CD1c-positive myeloid dendritic cell (primary cell): ENCODE data around the gene PDE2A.

Experiments used
- DNase-seq: peaks from one replicate; pipeline ENCODE4 v3.0.0-alpha.2; 2016; ENCODE audit errors: extremely low spot score

Gene PDE2A

GRCh38 chr11:72704783-72705265 lies 30.6 kb upstream of the PDE2A start:
- DNase-seq, result no peak

GRCh38 chr11:72704028-72704782 lies 30.0 kb upstream of the PDE2A start:
- no peak for DNase-seq

- no peak for DNase-seq
Measured at GRCh38 chr11:72703267-72704008, 29.2 kb upstream of the PDE2A start.

- DNase-seq, result no peak
Measured at GRCh38 chr11:72702577-72703241, 28.5 kb upstream of the PDE2A start.

- DNase-seq, result no peak
Measured at GRCh38 chr11:72702096-72702495, 27.9 kb upstream of the PDE2A start.

- no peak for DNase-seq
Measured at GRCh38 chr11:72701466-72701865, 27.2 kb upstream of the PDE2A start.

GRCh38 chr11:72700146-72700545 lies 25.9 kb upstream of the PDE2A start:
- DNase-seq, result no peak

- no peak for DNase-seq
Measured at GRCh38 chr11:72697814-72698213, 23.6 kb upstream of the PDE2A start.

GRCh38 chr11:72696866-72697700 lies 22.9 kb upstream of the PDE2A start:
- DNase-seq, result no peak

GRCh38 chr11:72695354-72695753 lies 21.1 kb upstream of the PDE2A start:
- no peak for DNase-seq

- no peak for DNase-seq
Measured at GRCh38 chr11:72693271-72693968, 19.2 kb upstream of the PDE2A start.

- no peak for DNase-seq
Measured at GRCh38 chr11:72692498-72693237, 18.4 kb upstream of the PDE2A start.

GRCh38 chr11:72690166-72690565 lies 15.9 kb upstream of the PDE2A start:
- DNase-seq, result no peak

GRCh38 chr11:72688929-72689328 lies 14.7 kb upstream of the PDE2A start:
- no peak for DNase-seq

GRCh38 chr11:72688486-72688885 lies 14.3 kb upstream of the PDE2A start:
- no peak for DNase-seq

- DNase-seq, result no peak
Measured at GRCh38 chr11:72687326-72687725, 13.1 kb upstream of the PDE2A start.

GRCh38 chr11:72686639-72687220 lies 12.5 kb upstream of the PDE2A start:
- no peak for DNase-seq

- no peak for DNase-seq
Measured at GRCh38 chr11:72685560-72686480, 11.6 kb upstream of the PDE2A start.
